ENCODE results near the gene PNN.
"Not testable (repeated sequence)": the region's sequence is repeated elsewhere in the genome, so short reads cannot be mapped to it uniquely, and the experiment has no call there.

PNN gene

GRCh38 chr14:39230416-39231035 is 55.5 kb downstream of the PNN start:
- no peak for DNase-seq

- DNase-seq = not testable (repeated sequence)
These were observed 56.9 kb downstream of the PNN start for GRCh38 chr14:39231751-39232553.

All from retina (tissue), 1 donor.